Glutamatergic neuron (in vitro differentiated cells): ENCODE measurements around the gene TMEM266. TPM values are rescaled to one million over a fixed set of nuclear protein-coding genes. Genes with fewer than 3 reads are reported as not detected.
A peak's percentile ranks its signal among the peaks of the same experiment; 100 is the strongest.

ENCODE experiments used
- DNase-seq: peaks from one replicate; pipeline ENCODE4 v3.0.0; 2022
- H3K27ac Mint-ChIP-seq: one replicate; pipeline ENCODE4 v1.8.0; 2020; ENCODE audit warnings: mild to moderate bottlenecking, mixed read lengths, inconsistent platforms; ENCODE audit not compliant: unreplicated experiment
- H3K27me3 Mint-ChIP-seq: one replicate; pipeline ENCODE4 v1.8.0; 2020; ENCODE audit warnings: mild to moderate bottlenecking, moderate library complexity, mixed read lengths, inconsistent platforms; ENCODE audit not compliant: unreplicated experiment
- H3K36me3 Mint-ChIP-seq: one replicate; pipeline ENCODE4 v1.8.0; 2020; ENCODE audit warnings: mild to moderate bottlenecking, mixed read lengths, inconsistent platforms; ENCODE audit not compliant: unreplicated experiment
- H3K4me1 Mint-ChIP-seq: one replicate; pipeline ENCODE4 v1.8.0; 2020; ENCODE audit warnings: mild to moderate bottlenecking, low read depth, mixed read lengths, inconsistent platforms; ENCODE audit not compliant: unreplicated experiment
- H3K4me3 Mint-ChIP-seq: one replicate; pipeline ENCODE4 v1.8.0; 2020; ENCODE audit warnings: mild to moderate bottlenecking, mixed read lengths, inconsistent platforms; ENCODE audit not compliant: unreplicated experiment
- H3K9me3 Mint-ChIP-seq: one replicate; pipeline ENCODE4 v1.8.0; 2020; ENCODE audit warnings: mild to moderate bottlenecking, moderate library complexity, mixed read lengths, inconsistent platforms; ENCODE audit not compliant: unreplicated experiment
- total RNA-seq: library from RNA; stranded (reverse); fragmentation: NEBNext Ultra II Directional; extraction: Animal tissue kit (Norgen Biotek cat#: 25700); gene quantifications from one replicate; pipeline ENCODE4 v1.2.1, GENCODE V29; 2021; ENCODE audit not compliant: unreplicated experiment
- TF ChIP-seq, protein P1 (sequence below): fragments of 200-600 bp; sonication (generic); IDR thresholded peaks from one replicate; pipeline ENCODE4 v1.5.0; 2021; ENCODE audit not compliant: partially characterized antibody, unreplicated experiment

Gene TMEM266
- total RNA-seq, 1 donor from 2014 or later: 1.3 TPM

DNA sequence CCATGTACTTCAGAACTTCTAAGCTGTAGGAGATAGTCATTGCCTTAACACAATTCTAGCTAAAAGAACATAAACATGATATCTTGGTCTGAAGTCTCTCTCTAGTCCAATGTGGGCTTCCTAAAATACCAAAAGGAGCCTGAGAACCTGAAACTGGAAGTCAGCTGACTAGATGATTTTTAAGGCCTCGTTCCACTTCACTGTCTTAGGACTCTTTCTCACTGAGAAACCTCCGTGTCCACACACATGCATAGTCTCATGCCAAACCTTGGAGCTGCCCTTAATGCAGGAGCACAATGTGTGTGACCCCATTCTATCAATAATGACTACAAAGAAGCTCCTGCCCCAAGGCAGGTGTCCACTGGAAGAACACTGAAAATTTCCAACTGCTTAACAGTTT is 163.7 kb downstream of the TMEM266 start:
- TF ChIP-seq, protein P1, sequence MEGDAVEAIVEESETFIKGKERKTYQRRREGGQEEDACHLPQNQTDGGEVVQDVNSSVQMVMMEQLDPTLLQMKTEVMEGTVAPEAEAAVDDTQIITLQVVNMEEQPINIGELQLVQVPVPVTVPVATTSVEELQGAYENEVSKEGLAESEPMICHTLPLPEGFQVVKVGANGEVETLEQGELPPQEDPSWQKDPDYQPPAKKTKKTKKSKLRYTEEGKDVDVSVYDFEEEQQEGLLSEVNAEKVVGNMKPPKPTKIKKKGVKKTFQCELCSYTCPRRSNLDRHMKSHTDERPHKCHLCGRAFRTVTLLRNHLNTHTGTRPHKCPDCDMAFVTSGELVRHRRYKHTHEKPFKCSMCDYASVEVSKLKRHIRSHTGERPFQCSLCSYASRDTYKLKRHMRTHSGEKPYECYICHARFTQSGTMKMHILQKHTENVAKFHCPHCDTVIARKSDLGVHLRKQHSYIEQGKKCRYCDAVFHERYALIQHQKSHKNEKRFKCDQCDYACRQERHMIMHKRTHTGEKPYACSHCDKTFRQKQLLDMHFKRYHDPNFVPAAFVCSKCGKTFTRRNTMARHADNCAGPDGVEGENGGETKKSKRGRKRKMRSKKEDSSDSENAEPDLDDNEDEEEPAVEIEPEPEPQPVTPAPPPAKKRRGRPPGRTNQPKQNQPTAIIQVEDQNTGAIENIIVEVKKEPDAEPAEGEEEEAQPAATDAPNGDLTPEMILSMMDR: no peak
- peaks cover 6% of the 10 kb centered on the region for H3K36me3 Mint-ChIP-seq
- DNase-seq: no peak
- peaks cover 3% of the 10 kb centered on the region for H3K9me3 Mint-ChIP-seq
- no peak overlapping the region for H3K4me3 Mint-ChIP-seq
- no peaks in the 10 kb centered on the region for H3K27me3 Mint-ChIP-seq
- H3K4me1 Mint-ChIP-seq: no peaks in the 10 kb centered on the region
- no peak overlapping the region for H3K27ac Mint-ChIP-seq

DNA sequence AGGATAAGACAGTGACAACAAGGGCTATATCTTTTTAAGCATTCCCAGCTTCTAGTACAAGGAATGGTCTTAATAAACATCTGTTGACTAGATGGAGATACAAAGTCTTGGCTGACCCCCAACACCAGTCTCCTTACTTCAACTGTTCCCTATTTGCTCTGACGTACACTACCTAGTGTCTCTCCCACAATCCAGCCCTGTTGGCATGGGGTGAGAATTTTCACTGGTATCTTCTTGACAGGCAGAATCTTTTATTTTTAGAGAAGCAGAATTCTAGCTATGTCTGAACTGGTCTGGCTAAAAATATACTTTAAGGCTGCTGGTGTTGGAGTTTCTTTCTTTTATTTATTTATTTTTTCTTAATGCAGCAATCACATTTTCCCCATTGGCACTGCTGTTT is 169.5 kb downstream of the TMEM266 start:
- TF ChIP-seq, protein P1: no peak
- H3K27me3 Mint-ChIP-seq: no peaks in the 10 kb centered on the region
- peaks cover under 1% of the 10 kb centered on the region for H3K4me1 Mint-ChIP-seq
- no peak overlapping the region for H3K4me3 Mint-ChIP-seq
- DNase-seq: no peak
- no peak overlapping the region for H3K27ac Mint-ChIP-seq
- peaks cover 2% of the 10 kb centered on the region for H3K9me3 Mint-ChIP-seq
- H3K36me3 Mint-ChIP-seq: no peaks in the 10 kb centered on the region

DNA sequence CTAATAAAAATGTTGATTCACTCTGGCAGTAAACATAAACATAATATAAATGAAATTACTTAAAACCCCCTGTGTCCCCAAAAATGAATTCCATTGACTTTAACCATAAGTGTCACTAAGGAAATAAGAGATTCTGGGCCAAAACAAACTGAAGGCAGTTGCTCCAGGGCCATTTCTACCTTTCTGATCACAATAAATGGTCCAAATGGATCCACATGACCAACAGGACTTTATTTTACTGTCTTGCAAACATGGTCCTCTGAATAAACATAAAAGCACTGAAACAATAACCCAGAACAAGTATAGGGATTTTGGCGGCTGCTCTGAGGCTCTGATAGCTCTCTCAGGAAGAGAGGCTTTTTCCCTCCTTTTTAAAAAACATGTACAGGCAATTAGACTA is 174.1 kb downstream of the TMEM266 start:
- TF ChIP-seq, protein P1: no peak
- H3K4me1 Mint-ChIP-seq: peaks cover 4% of the 10 kb centered on the region
- peaks cover 1% of the 10 kb centered on the region for H3K9me3 Mint-ChIP-seq
- H3K27ac Mint-ChIP-seq: no peak overlapping the region
- H3K27me3 Mint-ChIP-seq: no peaks in the 10 kb centered on the region
- DNase-seq: no peak
- H3K36me3 Mint-ChIP-seq: no peaks in the 10 kb centered on the region
- no peak overlapping the region for H3K4me3 Mint-ChIP-seq

DNA sequence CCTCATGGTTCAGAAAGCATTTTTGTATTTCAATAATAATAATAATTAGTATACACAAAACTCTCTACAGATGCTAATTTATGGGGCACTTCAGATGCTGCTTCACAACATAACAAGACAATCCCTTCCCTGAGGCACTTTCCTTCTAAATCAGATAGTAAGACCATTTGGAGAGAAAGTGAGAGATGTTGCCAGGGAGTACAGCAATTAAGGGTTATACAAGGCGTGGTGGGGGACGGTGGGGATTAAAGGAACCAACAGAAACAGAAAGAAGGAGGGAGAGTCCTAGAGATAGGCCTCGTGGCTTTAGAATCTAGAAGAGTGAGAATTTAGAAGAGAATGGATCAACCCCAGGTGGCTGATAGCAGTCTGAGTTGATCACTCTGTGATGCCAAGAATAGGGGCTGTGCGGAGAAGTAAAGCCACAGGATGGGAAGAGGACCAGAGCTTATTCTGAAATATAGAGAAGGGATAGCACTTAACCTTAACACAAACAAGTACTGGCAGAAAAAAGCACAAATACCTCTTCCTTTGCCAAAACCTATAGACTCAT is 174.6 kb downstream of the TMEM266 start:
- no peaks in the 10 kb centered on the region for H3K9me3 Mint-ChIP-seq
- DNase-seq: no peak
- no peaks in the 10 kb centered on the region for H3K36me3 Mint-ChIP-seq
- peaks cover 4% of the 10 kb centered on the region for H3K4me1 Mint-ChIP-seq
- H3K27ac Mint-ChIP-seq: peak overlapping the region; percentile 18
- TF ChIP-seq, protein P1: no peak
- no peaks in the 10 kb centered on the region for H3K27me3 Mint-ChIP-seq
- H3K4me3 Mint-ChIP-seq: peak overlapping the region; percentile 6

DNA sequence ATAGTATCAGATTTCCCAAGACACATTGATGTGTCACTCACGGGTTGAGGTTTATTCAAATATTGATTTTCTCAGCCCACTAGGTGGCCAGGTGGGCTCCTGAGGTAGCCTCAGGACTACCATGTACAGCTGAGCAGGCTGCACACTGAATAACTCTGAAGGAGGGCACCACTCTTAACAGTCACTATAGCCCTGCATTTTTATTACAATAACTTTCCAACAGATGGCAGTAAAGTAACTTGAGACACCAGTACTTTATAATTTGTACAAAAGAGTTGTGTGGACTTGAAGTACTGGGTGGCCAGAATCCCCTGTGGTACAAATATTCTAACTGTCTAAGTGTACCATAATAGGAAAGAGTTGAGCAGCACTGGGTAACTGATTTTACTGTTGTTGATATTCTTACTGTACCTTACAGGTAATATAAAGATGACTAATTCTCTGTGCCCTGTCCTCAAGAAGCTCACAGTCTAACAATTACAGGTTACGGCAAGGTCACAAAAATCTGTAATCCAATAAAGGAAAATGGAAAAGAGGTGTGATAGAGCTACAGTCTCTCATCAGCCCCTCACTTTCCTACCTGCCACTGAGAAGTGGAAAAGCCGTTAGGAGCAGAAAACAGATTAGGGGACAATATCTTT is 175.5 kb downstream of the TMEM266 start:
- TF ChIP-seq, protein P1: peak; percentile 27
- Mint-ChIP-seq H3K27ac (no peak overlapping the region), H3K4me3 (no peak overlapping the region), H3K27me3 (no peaks in the 10 kb centered on the region), H3K36me3 (no peaks in the 10 kb centered on the region), H3K9me3 (no peaks in the 10 kb centered on the region), H3K4me1 (peaks cover 10% of the 10 kb centered on the region)
- no peak for DNase-seq
